ENCODE measurements around the gene CDCA7. TPM values are rescaled to one million over a fixed set of nuclear protein-coding genes. Genes with fewer than 3 reads are reported as not detected.
"Not testable (repeated sequence)": the region's sequence is repeated elsewhere in the genome, so short reads cannot be mapped to it uniquely, and the experiment has no call there.

Gene CDCA7
- polyA plus RNA-seq, 10 donors, result 13.4 to 35.6 (median 19.1) TPM

GRCh38 chr2:173357346-173357745, 2.7 kb downstream of the CDCA7 start:
- peak in 1 of 3 donors; percentile 13 for DNase-seq

- no peak for DNase-seq
Observed at GRCh38 chr2:173358616-173359015, 3.9 kb downstream of the CDCA7 start.

- DNase-seq, result peak in 1 of 3 donors; percentile 3
Observed at GRCh38 chr2:173359231-173359630, 4.6 kb downstream of the CDCA7 start.

GRCh38 chr2:173370198-173370597, 15.5 kb downstream of the CDCA7 start:
- DNase-seq, result no peak

- no peak for DNase-seq
Observed at GRCh38 chr2:173371023-173371422, 16.4 kb downstream of the CDCA7 start.

- DNase-seq, result no peak
Observed at GRCh38 chr2:173373290-173373689, 18.6 kb downstream of the CDCA7 start.

GRCh38 chr2:173374634-173375033, 20.0 kb downstream of the CDCA7 start:
- DNase-seq, result no peak

GRCh38 chr2:173385534-173385933, 30.9 kb downstream of the CDCA7 start:
- not testable (repeated sequence) for DNase-seq

GRCh38 chr2:173386021-173386737, 31.5 kb downstream of the CDCA7 start:
- DNase-seq, result no peak

GRCh38 chr2:173386738-173387065, 32.0 kb downstream of the CDCA7 start:
- DNase-seq, result no peak

- no peak for DNase-seq
Observed at GRCh38 chr2:173387079-173387478, 32.4 kb downstream of the CDCA7 start.

GRCh38 chr2:173387660-173388059, 33.0 kb downstream of the CDCA7 start:
- DNase-seq, result no peak

- DNase-seq, result no peak
Observed at GRCh38 chr2:173388795-173389194, 34.1 kb downstream of the CDCA7 start.

- no peak for DNase-seq
Observed at GRCh38 chr2:173390036-173390435, 35.4 kb downstream of the CDCA7 start.

GRCh38 chr2:173392731-173393130, 38.1 kb downstream of the CDCA7 start:
- no peak for DNase-seq

- DNase-seq, result no peak
Observed at GRCh38 chr2:173393186-173393585, 38.5 kb downstream of the CDCA7 start.

- DNase-seq, result peak in 2 of 3 donors; percentile 36 to 60
Observed at GRCh38 chr2:173393636-173394035, 39.0 kb downstream of the CDCA7 start.

GRCh38 chr2:173394091-173394974, 39.7 kb downstream of the CDCA7 start:
- DNase-seq, result peak in 2 of 3 donors; percentile 34 to 74

GRCh38 chr2:173395567-173396351, 41.1 kb downstream of the CDCA7 start:
- no peak for DNase-seq

GRCh38 chr2:173397539-173397938, 42.9 kb downstream of the CDCA7 start:
- DNase-seq, result no peak

GRCh38 chr2:173399229-173399628, 44.6 kb downstream of the CDCA7 start:
- no peak for DNase-seq

GRCh38 chr2:173400760-173401159, 46.1 kb downstream of the CDCA7 start:
- DNase-seq, result no peak

Measured in muscle of back (tissue), 11 donors.